ENCODE measurements around the gene MAGEB3. TPM values are rescaled to one million over a fixed set of nuclear protein-coding genes. Genes with fewer than 3 reads are reported as not detected.

The MAGEB3 gene
- total RNA-seq, 4 donors from 2014 or later: not detected

- intact Hi-C loops (cut with DNase I): no loop called here
- no peak for DNase-seq
- H3K4me1 ChIP-seq: no peaks in the 10 kb centered on the region
- H3K27ac ChIP-seq: no peak overlapping the region
- no peaks in the 10 kb centered on the region for H3K27me3 ChIP-seq
- 11 to 19% methylated on average over 2 of the region's 2 CpGs for WGBS, 2 donors
- no peak overlapping the region for H3K4me3 ChIP-seq (replicated peaks in 1 of 3)
- no peaks in the 10 kb centered on the region for H3K36me3 ChIP-seq
- H3K9me3 ChIP-seq: no peaks in the 10 kb centered on the region
- TF ChIP-seq, protein P1, sequence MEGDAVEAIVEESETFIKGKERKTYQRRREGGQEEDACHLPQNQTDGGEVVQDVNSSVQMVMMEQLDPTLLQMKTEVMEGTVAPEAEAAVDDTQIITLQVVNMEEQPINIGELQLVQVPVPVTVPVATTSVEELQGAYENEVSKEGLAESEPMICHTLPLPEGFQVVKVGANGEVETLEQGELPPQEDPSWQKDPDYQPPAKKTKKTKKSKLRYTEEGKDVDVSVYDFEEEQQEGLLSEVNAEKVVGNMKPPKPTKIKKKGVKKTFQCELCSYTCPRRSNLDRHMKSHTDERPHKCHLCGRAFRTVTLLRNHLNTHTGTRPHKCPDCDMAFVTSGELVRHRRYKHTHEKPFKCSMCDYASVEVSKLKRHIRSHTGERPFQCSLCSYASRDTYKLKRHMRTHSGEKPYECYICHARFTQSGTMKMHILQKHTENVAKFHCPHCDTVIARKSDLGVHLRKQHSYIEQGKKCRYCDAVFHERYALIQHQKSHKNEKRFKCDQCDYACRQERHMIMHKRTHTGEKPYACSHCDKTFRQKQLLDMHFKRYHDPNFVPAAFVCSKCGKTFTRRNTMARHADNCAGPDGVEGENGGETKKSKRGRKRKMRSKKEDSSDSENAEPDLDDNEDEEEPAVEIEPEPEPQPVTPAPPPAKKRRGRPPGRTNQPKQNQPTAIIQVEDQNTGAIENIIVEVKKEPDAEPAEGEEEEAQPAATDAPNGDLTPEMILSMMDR (IDR thresholded peaks at IDR 0.05): no peak
- TF ChIP-seq POLR2A (IDR thresholded peaks at IDR 0.05): no peak
Observed at GRCh38 chrX:30224536-30224935, 5.9 kb upstream of the MAGEB3 start.

- no peak for DNase-seq
- Histone ChIP-seq H3K4me3 (replicated peaks in 1 of 3) (no peak overlapping the region), H3K4me1 (no peaks in the 10 kb centered on the region), H3K27ac (no peak overlapping the region), H3K27me3 (no peaks in the 10 kb centered on the region), H3K9me3 (no peaks in the 10 kb centered on the region), H3K36me3 (no peaks in the 10 kb centered on the region)
- TF ChIP-seq POLR2A (IDR thresholded peaks at IDR 0.05): no peak
- TF ChIP-seq, protein P1 (IDR thresholded peaks at IDR 0.05): no peak
- intact Hi-C loops (cut with DNase I): no loop called here
- WGBS, 2 donors: 50 to 78% methylated on average over 1 of the region's 1 CpG
Observed at GRCh38 chrX:30228526-30228925, 1.9 kb upstream of the MAGEB3 start.

DNA sequence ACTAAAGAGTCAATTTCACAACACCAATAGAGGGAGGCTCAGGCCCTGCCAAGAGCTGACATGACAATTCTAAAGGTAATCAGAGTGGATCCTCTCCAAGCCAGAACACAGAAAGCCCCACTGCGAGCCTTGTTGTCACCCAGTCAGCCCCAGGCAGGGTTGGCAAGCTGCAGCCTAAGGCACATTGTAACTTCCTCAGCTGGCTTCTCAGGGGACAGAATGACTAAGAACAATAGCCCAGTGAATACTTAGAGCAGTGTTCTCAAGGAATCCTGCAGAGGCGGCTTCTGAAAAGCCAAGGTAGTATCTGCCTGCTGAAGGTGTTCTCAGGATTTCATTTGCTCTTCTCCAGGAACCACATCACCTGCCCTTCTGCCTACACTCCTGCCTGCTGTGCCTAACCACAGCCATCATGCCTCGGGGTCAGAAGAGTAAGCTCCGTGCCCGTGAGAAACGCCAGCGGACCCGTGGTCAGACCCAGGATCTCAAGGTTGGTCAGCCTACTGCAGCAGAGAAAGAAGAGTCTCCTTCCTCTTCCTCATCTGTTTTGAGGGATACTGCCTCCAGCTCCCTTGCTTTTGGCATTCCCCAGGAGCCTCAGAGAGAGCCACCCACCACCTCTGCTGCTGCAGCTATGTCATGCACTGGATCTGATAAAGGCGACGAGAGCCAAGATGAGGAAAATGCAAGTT is 11.4 kb downstream of the MAGEB3 start, which contains the start of gene MAGEB4:
TSS of gene MAGEB4 (plus strand) at position 277 of the 692 bp plus-strand sequence. CDS start at position 413, 136 bp downstream.
- Histone ChIP-seq H3K36me3 (no peaks in the 10 kb centered on the region), H3K4me1 (no peaks in the 10 kb centered on the region), H3K4me3 (replicated peaks in 1 of 3) (no peak within 1 kb of the TSS), H3K27ac (no peak within 1 kb of the TSS), H3K9me3 (no peaks in the 10 kb centered on the region), H3K27me3 (no peaks in the 10 kb centered on the region)
- WGBS, 2 donors: 90 to 96% methylated on average over 8 to 9 of the region's 10 CpGs
- DNase-seq: no peak
- TF ChIP-seq, protein P1 (IDR thresholded peaks at IDR 0.05): no peak
- no peak for TF ChIP-seq POLR2A (IDR thresholded peaks at IDR 0.05)
- intact Hi-C loops (cut with DNase I): no loop called here

GRCh38 chrX:30246769-30247489 is 16.5 kb downstream of the MAGEB3 start, which contains the start of gene MAGEB1:
MAGEB1 (plus strand) TSS chrX:30247146; CDS start chrX:30250494, 3,348 bp downstream.
- Histone ChIP-seq H3K9me3 (no peaks in the 10 kb centered on the region), H3K27me3 (no peaks in the 10 kb centered on the region), H3K36me3 (no peaks in the 10 kb centered on the region), H3K4me3 (replicated peaks in 1 of 3) (no peak within 1 kb of the TSS), H3K4me1 (no peaks in the 10 kb centered on the region), H3K27ac (no peak within 1 kb of the TSS)
- no peak for TF ChIP-seq POLR2A (IDR thresholded peaks at IDR 0.05)
- TF ChIP-seq, protein P1 (IDR thresholded peaks at IDR 0.05): no peak
- 89% methylated on average over 23 to 37 of the region's 38 CpGs for WGBS, 2 donors
- intact Hi-C loops (cut with DNase I): no loop called here
- no peak for DNase-seq

DNA sequence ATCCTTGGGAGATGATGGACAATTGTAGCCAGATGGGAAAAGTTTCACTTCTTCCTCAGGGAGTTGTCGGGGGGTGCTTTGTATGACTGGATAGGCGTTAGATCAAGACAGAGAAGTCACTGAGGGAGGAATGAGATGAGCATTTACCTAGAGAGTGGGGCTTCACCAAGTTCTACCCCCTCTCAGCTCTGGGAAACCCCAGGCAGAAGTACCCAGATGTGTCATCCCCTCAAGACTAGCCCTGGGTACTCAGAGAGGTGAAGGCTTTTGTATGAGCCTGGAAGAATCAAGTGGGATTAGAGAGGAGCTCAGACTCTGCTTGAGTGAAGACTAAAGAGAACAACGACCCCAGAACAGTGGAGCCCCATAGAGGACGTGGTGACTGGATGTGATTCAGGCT is 18.4 kb downstream of the MAGEB3 start:
- H3K4me3 ChIP-seq (replicated peaks in 1 of 3): no peak overlapping the region
- H3K4me1 ChIP-seq: no peaks in the 10 kb centered on the region
- no peak overlapping the region for H3K27ac ChIP-seq
- DNase-seq: no peak
- no peaks in the 10 kb centered on the region for H3K9me3 ChIP-seq
- TF ChIP-seq, protein P1 (IDR thresholded peaks at IDR 0.05): no peak
- no peak for TF ChIP-seq POLR2A (IDR thresholded peaks at IDR 0.05)
- 71 to 78% methylated on average over 4 of the region's 4 CpGs for WGBS, 2 donors
- H3K27me3 ChIP-seq: no peaks in the 10 kb centered on the region
- intact Hi-C loops (cut with DNase I): no loop called here
- H3K36me3 ChIP-seq: no peaks in the 10 kb centered on the region

All from thyroid gland (tissue), 4 donors.